Stimulated activated CD8-positive, alpha-beta memory T cell treated with anti-CD3 and anti-CD28 coated beads, Interleukin-2, amount 100 ng/mL, for 48 hours (primary cell): ENCODE measurements around the gene COL23A1.

Experiments used
- DNase-seq, 2 donors: peaks; one replicate each; pipeline ENCODE4 v3.0.0-alpha.2; 2020; ENCODE audit warnings: low read depth in 2 of 2

Gene COL23A1

DNA sequence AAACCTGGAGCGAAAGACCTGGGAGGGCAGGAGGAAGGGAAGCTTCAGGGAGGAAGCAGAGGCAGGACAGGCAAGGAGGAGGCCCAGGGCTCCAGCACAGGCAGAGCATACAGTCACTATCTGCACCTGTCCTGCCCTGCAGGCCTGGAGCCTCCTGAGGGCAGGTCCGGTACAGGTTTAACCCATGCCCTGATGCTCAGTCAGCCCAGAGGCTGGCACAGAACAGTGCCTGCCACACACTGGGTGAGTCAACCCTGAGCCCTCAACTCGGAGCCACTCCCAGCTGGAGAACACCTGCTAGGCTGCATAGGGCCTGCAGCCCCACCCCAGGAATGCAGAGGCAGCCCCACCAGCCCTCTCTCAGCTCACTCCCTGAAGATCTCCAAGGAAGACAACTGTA lies 196.1 kb downstream of the COL23A1 start:
- DNase-seq, result no peak

- no peak for DNase-seq
These were observed 197.2 kb downstream of the COL23A1 start for GRCh38 chr5:178392931-178393394.

- DNase-seq, result no peak
These were observed 197.8 kb downstream of the COL23A1 start for GRCh38 chr5:178392386-178392785.

- no peak for DNase-seq
These were observed 198.7 kb downstream of the COL23A1 start for GRCh38 chr5:178391480-178391879.

GRCh38 chr5:178389796-178390195 lies 200.4 kb downstream of the COL23A1 start:
- DNase-seq, result no peak

DNA sequence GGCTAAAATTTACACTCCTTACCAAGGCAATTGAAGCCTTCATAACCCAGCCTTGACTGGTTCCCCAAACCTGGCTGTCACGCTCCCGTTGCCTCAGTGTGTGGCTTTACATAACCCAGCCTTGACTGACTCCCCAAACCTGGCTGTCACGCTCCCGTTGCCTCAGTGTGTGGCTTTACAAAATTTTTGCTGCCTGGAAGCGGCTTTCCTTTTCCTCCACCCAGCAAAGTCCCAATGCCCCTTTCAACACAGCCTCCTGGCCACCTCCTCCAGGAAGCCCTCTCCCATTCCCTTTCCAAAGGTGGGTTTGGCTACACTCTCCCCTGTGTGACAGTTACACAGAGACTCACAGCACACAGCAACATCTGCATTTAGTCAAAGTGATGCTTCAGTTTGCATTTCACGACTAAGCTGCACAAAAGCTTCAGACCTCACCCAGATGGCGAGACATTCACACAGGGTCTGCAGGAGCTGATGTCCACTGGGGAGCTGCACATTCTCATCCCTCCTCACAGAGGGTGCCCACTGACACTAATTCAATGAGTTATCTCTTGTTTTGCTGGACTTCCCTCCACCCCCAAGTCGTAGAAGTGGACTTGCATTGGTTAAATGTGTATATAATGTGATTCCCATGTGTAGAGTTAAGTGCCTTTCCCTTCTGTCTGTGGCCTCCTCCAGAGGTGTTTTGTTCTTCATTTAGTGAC lies 201.0 kb downstream of the COL23A1 start:
- DNase-seq, result no peak

GRCh38 chr5:178388386-178389025 lies 201.7 kb downstream of the COL23A1 start:
- DNase-seq, result no peak

GRCh38 chr5:178387856-178388190 lies 202.4 kb downstream of the COL23A1 start:
- no peak for DNase-seq

DNA sequence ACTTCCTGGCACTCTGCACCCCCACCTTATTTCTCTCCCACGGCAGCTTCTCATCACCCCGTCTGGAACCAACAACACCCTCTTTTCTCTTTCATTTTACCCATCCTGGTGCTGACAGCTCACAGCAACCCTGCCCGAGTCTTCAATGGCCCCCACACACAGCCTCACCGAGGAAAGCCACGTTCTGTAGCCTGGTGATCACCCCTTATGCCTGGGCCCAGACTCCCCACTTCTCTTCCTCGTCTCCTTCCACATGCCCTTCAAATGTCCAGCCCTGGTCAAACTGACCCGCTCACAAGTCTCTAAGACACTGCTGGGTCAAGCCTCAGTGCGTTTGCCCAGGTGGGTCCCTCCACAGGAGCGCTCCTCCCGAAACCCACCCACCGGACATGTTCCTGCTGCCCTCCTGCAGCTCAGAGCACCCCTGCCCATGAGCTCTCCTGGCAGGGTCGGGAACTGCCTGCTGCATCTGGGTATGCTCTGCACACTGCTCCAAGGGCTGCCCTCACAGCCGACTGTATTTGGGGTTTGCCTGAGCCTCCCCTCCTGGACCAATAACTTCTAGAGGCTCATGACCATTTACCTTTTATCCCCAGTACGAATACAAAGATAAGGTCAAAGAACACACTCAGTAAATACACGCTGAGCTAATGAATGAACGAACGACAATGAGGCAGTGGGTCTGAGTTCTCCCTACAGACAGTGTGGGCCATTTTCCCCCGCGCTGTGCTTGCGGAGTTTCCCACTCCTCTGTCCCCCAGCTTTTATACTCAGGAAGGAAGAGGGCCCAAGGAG lies 202.9 kb downstream of the COL23A1 start:
- no peak for DNase-seq

DNA sequence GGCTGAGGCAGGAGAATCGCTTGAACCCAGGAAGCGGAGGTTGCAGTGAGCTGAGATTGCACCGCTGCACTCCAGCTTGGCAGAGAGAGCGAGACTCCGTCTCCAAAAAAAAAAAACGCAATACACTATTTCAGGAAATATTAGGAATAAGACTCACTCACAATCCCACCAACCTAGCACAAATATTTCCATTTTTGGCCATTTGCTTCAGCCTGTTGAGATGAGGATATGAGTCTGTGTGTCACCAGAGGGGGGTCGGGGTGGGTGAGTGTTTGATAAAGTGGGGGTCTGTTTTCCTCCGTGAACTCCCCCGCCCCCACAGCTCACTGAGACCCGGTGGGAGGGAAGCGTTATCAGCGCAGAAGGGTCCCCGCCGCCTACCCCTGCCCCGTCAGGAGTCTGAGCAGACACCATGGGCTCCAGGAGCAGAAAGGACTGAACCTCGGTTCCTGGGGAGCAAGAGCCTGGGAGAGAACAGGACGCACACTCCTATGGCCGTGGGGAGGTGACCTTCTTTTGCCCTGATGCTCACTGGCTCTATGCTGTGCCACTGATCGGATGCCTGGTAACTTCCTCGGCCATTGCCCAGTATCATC lies 203.8 kb downstream of the COL23A1 start:
- DNase-seq, result no peak

- DNase-seq, result no peak
These were observed 204.7 kb downstream of the COL23A1 start for GRCh38 chr5:178385496-178385890.

DNA sequence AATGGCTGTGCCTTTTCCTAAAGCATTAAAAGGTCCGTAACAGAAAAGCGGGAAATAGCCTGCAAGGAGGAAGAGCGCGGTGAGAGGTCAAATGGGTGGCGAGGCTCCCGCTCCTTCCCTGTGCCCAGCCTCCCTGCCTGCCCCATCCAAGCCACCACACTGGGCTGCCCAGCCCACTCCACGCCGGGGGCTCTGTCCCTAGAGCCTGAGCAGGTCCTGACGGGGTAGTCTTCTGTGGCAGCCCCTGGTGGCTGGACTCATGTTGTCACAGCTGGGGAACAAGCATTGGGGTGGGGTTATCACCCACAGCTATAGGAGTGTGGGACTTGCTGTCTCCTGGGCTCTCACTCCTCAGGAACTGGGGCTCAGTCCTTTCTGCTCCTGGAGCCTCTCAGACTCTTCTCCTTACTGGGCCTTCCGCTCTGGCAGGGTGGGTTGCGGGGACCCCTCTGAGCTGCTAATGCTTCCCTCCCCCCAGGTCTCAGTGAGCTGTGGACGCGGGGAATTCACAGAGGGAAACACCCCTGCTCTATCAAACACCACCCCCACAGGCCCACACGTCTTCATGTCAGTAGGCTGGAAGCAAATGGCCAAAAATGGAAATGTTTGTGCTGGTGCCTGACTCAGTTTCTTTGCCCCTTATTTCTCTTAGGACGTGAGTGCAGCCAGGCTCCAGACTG lies 205.2 kb downstream of the COL23A1 start:
- no peak for DNase-seq

GRCh38 chr5:178383919-178384815 lies 206.0 kb downstream of the COL23A1 start:
- no peak for DNase-seq

DNA sequence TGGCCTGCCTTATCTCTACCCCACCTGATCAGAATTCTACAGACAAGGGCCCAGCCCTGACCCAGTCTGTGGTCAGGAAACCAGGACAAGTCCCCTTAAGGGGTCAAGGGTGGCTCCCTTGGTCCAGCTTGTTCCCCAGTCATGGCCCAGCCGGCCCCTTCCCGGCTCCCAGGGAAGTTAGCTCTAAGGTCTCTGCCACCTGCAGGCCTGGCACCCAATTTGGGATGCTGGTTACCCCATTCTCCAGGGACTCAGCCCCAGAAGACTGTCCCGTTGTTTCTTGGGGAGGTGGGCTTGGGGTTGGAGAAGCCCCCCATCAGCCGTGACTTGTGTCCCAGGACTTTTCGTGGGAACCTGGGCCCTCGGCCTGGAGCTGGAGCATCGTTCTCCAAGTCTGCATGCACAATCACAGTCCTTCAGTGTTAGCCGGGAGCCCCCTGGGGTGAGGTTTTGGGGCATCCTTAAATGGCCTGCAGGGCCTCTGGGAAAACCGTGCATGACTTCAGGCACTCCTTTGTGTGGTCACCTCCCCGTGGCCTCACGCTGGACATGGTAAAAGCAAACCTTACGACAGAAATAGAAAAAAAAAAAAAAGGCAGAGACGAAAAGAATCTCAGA lies 206.8 kb downstream of the COL23A1 start:
- no peak for DNase-seq

DNA sequence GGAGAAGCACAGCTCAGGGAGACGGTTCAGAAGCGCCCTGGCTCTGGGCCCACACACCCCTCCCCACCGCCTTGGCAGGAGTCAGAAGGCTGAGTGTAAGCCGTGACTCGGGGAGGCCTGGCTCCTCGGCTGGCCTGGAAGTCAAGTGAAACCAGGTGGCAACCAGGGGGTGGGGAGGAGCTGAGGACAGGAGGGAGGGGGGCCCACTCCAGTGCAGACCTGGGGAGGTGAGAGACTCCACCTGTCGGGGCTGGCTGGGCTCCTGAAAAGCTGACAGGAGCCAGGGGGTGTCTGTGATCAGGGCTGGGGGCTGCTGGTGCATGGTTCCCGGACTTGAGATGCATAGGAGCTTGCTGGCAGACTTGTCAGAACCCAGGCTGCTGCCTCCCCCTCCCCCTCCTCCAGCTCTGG lies 207.4 kb downstream of the COL23A1 start:
- DNase-seq, result no peak

DNA sequence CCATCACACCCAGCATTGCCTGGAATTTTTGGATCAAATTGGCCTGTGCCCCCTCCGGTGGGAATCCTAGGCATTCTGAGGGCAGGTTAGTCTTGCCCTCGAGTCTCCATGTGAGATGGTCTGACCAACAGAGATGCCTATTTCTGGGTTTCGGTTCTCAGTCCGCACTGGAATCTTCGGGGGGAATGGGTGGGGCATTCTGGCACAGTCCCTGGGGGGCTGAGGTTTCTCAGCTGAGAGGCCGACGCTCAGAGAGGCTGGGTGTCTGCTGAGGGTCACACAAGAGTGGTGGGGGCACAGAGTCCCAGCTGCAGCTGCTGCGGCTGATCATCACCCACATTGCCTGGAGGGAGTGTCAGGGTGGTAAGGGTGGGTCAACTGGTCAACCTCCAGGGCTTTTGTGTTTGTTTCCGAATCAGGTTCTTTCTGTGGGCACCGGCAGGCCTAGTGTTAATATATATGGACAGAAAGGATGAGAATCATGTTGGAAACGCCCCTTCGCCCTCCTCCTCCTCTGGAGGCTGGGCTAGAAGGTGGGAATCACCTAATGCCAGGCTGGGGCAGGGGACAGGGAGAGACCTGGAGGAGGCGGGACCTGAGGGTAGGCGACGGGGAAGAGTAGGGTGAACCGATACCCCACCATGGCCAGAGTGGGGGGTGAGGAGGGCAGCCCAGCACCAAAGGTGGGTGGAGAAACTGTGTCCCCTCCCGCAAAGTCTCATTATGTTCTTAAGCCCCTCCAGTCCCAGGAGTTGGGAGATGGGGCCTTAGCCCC lies 208.1 kb downstream of the COL23A1 start:
- DNase-seq, result no peak

GRCh38 chr5:178381206-178381605 lies 209.0 kb downstream of the COL23A1 start:
- no peak for DNase-seq

DNA sequence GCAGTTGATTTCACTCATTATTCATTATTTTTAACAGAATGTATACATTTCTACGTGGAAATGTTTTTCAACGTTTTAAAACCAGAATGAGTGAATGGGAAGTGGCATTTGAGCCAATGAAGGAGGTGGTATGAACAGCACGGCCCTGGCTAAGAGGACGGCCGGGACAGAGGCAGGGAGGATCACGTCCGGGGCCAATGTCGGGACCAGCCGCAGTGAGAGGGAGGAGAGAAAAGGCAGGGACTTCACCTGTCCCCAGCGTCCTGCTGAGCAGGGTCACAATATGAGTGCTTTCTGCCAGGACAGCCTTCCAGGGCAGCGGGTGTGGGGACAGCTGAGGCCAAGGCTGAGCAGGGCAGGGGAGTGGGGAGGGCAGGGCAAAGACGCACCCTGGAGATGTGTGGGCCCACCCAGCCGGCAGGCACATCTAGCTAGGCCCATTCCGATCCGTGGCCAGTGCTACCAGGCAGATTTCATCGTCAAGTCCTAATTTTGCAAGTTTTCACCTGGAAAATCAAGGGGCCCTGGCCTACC lies 209.6 kb downstream of the COL23A1 start:
- no peak for DNase-seq

DNA sequence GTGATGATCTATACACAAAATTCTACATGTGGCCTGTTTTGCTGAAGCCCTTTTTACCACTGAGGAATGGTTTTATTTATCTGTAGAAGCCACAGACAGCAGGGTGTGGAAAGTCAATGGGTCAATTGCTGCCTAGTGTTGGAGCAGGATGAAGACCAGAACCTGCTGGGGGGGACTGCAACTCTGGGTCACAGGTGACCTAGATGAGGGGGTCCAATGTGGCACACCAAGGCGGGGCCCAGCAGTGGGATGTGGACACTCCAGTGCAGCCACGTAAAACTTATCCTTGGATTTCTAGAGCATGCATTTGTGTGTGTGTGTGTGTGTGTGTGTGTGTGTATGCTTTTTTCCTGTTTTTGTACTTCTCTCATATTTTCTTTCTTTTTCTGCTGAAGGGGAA lies 210.1 kb downstream of the COL23A1 start:
- no peak for DNase-seq
